GM23248 (cell line): ENCODE measurements around the gene CYP27B1.

ENCODE experiments used
- EZH2 ChIP-seq: fragments of 200-600 bp; sonication (generic); IDR thresholded peaks from 2 replicates; pipeline ENCODE4 v1.6.1; 2018; ENCODE audit warnings: antibody characterized with exemption, mild to moderate bottlenecking; ENCODE audit not compliant: insufficient read depth, poor library complexity, severe bottlenecking
- EZH2phosphoT487 ChIP-seq: fragments of 200-600 bp; sonication (generic); IDR thresholded peaks from 2 replicates; pipeline ENCODE4 v1.6.1; 2018; ENCODE audit warnings: antibody characterized with exemption, moderate library complexity, mild to moderate bottlenecking, low read depth; ENCODE audit not compliant: insufficient read depth

GRCh38 chr12:57793920-57794319, 27.0 kb upstream of the CYP27B1 start:
- TF ChIP-seq EZH2 = no peak
- TF ChIP-seq EZH2phosphoT487 = no peak
